Activated CD8-positive, alpha-beta memory T cell treated with anti-CD3 and anti-CD28 coated beads for 24 hours (primary cell): ENCODE results near the gene OR51T1.
"Not testable (repeated sequence)": the region's sequence is repeated elsewhere in the genome, so short reads cannot be mapped to it uniquely, and the experiment has no call there.

Experiments used
- DNase-seq: peaks from one replicate; pipeline ENCODE4 v3.0.0-alpha.2; 2020

OR51T1 gene, protein sequence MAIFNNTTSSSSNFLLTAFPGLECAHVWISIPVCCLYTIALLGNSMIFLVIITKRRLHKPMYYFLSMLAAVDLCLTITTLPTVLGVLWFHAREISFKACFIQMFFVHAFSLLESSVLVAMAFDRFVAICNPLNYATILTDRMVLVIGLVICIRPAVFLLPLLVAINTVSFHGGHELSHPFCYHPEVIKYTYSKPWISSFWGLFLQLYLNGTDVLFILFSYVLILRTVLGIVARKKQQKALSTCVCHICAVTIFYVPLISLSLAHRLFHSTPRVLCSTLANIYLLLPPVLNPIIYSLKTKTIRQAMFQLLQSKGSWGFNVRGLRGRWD

DNA sequence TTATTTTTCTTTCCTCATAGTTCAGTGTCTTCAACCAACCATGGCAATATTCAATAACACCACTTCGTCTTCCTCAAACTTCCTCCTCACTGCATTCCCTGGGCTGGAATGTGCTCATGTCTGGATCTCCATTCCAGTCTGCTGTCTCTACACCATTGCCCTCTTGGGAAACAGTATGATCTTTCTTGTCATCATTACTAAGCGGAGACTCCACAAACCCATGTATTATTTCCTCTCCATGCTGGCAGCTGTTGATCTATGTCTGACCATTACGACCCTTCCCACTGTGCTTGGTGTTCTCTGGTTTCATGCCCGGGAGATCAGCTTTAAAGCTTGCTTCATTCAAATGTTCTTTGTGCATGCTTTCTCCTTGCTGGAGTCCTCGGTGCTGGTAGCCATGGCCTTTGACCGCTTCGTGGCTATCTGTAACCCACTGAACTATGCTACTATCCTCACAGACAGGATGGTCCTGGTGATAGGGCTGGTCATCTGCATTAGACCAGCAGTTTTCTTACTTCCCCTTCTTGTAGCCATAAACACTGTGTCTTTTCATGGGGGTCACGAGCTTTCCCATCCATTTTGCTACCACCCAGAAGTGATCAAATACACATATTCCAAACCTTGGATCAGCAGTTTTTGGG, at the start of gene OR51T1:
Gene OR51T1 (plus strand): TSS at position 41 of the 641 bp plus-strand sequence. CDS start 0 bp downstream, at position 41.
- no peak for DNase-seq

DNA sequence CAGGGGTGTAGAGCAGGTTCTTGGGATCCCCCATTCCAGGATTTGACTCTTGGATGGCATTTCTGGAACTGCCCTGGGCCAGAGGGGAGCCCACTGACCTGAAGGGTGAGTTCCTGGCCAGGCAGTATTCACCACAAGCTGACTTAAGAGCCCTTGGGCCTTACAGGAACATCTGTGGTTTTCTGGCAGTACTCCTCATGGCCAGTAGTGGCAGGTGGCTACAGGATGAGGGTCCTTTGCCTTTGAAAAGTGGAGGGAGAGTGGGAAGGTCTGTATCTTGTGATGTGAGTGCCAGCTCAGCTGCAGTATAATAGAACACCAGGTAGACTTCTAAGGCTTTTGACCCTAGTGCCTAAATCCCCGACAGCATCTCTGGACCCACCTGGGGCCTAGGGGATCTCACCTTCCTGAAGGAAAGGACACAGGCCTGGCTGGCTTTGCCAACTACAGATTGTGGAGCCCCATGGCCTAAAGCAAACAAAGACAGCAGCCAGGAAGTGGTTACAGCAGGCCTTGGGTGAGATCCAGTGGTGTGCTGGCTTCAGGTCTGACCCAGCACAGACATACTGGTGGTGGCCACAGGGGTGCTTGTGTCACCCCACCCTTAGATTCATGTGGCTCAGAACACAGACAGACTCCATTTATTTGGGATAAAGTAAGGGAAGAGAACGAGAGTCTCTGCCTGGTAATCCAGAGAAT, 41.7 kb upstream of the OR51T1 start:
- DNase-seq = no peak

DNA sequence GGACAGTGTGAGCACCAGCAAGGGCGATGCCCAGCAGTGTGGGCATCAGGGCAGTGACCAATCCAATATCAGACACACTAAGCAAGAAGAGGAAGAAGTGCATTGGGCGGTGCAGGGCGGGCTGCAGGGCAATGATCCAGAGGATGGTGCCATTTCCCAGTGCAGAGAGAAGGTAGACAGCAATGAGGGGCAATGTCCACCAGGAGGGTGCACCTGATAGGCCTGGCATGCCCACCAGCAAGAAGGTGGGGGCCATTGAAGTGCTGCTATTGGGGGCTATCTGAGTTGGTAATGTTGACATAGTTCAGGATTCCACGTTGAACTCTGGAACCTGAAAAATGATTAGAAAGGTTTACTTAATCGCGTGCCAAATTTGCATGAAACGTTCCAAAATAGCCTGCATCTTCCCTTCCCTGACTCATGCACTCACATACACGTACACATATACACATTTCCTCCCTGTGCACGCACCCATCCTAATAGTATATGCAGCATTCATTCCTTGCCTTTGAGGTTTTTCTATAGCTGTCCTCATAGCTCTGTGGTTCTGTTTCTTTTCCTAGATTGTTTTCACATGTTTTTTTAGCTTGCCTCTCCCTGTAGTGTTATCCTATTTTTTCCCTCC, 32.7 kb upstream of the OR51T1 start, which contains the start of gene OR51S1:
Gene OR51S1 (minus strand): TSS at position 301 of the 625 bp plus-strand sequence. CDS start 0 bp downstream, at position 301.
- no peak for DNase-seq

DNA sequence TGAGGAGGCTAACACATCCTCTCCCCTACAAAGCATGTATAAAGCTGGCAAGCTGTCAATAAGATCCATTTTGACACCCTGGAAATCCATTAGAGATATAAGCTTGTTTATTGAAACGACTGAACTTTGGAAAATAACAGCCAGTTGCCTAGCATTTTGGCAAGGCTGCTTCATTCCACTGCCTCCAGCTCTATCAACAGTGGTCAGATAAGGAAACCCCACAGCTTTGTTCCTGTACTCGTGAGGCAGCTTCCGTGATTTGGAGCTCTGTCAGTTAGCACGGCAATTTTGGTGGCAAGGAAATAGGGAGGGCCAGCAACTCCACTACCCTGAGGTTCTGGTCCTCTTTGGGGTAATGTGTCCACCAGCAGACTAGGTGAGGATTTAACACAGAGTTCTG, 30.7 kb upstream of the OR51T1 start:
- DNase-seq = no peak

DNA sequence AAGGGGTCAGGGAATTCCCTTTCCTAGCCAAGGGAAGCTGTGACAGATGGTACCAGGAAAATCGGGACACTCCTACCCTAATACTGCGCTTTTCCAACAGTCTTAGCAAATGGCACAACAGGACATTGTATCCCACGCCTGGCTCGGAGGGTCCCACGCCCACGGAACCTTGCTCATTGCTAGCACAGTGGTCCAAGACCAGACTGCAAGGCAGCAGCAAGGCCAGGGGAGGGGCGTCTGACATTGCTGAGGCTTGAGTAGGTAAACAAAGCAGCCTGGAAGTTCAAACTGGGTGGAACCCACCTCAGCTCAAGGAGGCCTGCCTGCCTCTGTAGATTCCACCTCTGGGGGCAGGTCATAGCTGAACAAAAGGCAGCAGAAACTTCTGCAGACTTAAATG, 27.4 kb upstream of the OR51T1 start:
- not testable (repeated sequence) for DNase-seq

DNA sequence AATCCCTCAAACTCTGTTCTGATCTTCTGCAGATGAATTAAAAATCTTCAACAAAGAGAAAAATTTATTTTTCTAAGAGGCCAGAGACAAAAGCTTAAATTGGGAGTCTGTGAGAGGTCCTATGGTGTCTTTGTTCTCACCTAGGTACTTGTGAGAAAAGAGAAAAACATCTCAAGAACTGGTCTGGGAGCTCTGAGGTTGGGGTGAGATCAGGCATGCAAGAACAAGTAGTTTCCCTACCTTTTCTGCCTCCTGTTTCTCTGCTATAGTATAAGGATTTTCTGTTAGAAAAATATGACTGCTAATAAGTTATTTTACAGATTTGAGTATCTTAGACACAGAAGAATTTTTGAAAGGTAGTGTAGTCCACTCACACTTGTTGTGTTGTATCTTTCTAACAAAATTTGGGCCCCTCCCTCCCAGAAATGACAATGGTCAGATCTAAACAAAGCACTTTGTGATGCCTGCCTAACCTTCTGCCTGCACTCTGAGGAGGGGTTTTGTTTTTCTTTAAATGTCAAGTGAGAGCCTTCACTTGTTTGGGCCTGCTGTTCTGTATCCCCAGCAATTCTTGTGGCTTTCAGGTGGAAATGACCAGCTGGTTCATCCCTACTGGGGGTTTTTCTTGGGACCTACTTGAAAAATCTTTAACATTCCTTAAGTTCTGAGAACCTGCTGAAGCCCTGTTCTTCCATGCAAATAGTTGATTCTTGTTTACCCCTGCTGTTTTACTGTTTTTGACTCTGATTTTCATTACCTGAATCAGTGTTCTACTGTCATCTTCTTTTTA, 19.1 kb upstream of the OR51T1 start:
- no peak for DNase-seq

DNA sequence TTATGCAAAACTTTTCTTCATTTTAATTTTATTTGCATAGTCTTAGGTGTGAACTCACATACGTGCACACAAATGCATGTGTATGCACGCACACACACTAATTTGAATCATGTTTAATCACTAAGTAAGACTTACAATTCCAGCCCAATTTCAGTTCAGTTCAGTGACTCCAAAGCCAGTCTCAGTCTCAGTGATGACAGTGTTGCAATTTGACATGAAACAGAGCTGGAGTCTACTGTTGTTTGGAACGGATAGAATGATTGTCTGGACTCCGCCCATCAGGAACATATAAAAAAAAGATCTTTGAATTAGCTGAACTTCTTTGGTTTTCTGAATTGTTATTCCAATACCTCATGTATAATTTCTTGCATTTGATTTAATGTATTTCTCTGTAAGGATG, 17.8 kb upstream of the OR51T1 start:
- DNase-seq = no peak

DNA sequence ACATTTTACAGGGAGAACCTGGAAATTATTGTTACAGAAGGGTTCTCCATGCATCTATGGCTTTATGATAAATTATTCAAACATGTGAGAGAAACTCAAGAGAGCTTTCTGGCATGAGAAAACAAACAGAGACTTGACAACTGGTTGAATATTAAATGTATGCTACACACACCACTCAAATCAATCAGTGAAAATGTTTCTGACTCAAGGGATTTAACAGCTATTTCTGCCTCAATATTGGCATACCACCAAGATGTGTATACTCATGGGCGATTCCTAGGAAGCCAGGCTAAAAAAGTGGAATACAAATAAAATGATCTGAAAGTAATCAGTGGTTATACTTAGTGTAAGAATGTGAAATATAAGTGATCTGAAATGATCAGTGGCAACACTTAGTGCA, 15.8 kb upstream of the OR51T1 start:
- no peak for DNase-seq

DNA sequence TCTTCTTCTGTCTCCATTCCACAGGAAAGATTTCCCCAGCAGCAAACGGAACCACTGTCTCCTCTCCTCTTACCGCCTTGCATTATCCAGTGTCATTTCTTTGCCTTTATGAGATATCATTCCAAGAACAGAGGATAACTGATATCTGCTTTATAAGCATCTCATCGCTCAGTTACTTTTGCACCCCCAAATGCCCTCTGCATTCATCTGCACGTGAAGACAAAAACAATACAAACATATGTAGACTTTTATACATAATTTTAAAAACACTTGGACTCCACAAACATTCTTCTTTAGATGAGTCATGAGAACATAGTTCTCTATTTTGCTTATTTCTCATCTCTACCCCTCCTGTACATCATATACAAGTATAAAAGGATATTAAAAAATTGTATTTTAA, 512 bp upstream of the OR51T1 start:
- DNase-seq = no peak

DNA sequence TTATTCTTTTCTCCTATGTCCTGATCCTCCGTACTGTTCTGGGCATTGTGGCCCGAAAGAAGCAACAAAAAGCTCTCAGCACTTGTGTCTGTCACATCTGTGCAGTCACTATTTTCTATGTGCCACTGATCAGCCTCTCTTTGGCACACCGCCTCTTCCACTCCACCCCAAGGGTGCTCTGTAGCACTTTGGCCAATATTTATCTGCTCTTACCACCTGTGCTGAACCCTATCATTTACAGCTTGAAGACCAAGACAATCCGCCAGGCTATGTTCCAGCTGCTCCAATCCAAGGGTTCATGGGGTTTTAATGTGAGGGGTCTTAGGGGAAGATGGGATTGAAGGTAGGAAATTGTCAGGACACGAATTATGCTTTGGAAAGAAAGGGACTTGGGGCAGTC, 843 bp downstream of the OR51T1 start:
- no peak for DNase-seq

DNA sequence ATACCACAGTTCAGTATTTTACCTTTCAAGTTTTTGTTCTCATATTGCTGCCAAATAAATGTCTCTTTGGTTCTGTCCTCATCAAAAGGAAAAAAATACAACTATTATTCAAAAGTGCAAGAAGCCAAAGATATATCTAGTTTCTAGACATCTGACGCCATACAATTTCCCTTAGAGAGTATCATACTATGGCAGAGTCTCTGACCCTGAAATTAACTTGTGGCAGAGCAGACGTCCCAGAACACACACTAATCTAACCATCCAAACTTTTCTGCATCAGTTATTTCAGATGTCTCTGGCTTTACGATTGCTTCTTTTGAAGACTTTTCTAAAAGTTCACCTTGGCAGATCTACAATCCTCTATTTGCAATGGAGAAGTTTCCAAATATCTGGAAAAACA, 2.7 kb downstream of the OR51T1 start:
- DNase-seq = no peak

DNA sequence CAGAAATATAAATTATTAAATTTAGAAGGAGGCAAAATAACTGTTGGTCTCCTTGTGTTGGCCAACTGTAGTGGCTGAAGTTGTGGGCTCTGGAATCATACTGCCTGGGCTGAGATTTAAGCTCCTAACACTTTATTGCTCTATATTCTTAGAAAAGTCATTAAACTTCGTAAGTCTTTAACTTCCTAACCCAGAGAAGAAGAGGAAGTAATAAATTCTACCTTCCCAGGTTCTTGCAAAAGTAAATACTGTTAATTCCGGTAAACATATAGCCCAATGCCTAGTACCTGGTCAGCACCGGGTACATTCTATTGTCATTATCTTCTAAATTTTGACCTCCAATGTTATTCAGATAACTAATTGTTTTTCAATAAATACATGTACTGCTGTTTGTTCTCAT, 4.5 kb downstream of the OR51T1 start:
- DNase-seq = no peak

DNA sequence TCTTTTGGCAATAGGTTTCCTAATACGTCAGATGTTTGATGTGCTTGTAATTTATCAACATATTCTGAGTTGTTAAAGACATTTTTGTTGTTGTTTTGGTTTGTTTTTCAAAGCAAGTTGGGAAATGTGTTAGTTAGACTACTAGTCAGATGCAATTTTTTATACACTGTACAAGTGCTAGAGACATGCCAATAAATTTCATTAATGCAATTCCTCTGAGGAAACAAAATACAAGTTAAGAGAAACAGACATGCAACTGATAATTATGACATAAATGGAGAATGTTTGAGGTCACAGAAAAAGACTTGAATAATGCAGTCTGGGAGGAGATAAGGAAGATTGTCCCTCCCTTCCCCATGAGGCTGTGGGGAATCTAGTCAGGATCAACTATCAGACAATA, 5.9 kb downstream of the OR51T1 start:
- DNase-seq = no peak

DNA sequence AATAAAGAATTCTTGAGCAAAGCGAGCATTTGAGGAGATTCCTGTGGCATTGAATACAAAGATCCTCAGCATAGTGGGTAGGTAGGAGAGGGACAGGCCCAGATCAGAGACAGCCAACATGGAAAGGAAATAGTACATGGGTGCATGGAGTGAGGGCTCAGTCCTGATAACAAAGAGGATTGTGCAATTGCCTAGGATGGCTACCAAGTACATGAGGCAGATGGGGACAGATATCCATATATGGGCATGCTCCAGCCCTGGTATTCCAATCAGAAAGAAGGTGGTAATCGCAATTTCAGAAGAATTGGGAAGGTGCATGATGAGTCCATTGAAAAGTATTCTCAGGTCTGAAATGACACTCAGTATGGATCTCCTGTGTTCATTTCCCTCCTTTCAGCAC, 8.6 kb downstream of the OR51T1 start:
- no peak for DNase-seq

DNA sequence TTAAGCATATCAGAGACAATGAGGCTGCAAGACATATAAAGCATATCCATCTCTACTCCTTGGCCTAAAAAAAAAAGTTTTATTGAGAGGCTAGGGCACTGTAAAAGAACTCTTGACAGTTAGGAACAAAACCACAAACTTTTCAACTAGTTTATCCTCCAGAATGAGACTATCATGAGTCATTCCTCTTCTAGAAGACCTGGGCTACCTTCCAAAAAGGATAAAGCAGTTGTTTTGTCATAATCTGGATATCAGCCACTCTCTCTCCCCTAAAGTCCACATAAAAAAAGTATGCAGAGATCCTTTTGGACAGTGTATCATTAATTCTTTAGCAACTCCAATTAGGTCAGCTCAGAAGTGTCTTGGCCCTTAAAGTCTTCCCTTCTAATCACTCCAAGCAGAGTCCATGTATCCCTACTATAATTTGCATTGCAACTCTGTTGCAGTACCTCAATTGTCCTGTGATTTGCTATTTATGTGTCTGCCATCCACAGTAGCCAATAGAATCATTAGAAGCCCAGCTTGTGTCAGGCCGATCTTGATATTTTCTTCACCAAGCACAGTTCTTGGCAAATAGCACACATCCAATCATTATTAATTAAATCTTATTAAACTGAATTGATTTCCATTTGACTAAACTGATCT, 10.4 kb downstream of the OR51T1 start:
- DNase-seq = no peak

DNA sequence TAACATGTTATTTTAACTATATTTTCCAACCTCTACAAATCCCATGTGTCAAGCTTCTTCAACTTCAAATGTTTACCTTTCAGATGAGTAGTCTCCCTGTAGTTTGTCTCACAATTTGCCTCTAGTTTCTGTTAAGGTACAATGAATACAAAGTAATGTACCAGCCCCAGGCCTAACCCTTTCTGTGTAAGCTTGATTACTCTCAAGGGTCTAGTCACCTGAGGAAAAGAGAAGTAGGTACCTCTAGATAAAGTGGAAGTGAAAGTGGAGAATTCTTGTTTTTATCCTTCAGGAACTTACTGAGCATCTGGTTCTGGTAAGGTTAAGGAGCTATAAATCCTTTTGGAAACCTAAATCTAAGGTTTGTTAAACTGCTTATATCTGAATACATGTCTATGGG, 21.8 kb downstream of the OR51T1 start, which contains the start of gene OR51A7:
Gene OR51A7 (plus strand): TSS at position 300 of the 400 bp plus-strand sequence. CDS start 3,587 bp downstream, outside the sequence.
- no peak for DNase-seq

DNA sequence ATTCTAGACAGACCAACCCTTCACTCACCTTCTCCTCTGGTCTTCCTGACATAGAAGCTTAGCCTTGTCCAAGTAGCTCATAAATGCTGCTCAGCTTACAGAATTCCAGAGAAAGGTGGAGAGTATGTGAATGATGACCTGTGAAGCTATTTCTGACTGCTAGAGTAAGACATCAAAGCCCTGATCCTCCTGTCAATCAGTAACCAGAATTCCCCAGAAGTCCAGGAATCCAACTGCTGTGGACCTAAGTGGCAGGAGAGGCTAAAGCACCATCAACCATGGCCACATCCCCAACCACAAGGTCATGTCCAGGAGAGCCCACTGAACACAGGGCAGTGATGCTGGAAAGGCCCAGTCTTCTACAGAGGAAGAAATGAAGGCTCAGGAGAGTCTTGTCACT, 34.9 kb downstream of the OR51T1 start:
- DNase-seq = no peak

DNA sequence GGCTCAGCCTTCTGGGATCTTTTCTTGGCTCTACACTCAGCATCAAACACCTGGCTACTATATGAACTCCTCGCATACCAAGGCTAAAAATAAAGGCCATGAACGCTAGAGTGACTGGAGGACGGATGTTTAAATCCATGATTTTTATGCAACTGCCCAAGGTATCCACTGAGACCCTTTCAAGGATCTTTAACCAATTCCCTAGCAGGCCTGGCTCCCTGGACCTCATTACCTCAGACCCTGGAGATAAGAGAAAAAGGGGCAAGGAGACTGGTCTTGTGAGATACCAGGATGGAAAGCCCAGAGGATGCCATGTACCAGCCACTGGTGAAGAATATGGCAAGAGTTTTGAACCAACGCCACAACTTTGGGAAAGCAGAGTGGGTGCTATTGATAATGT, 37.5 kb downstream of the OR51T1 start, which contains the start of gene OR51G2:
Gene OR51G2 (minus strand): TSS at position 101 of the 400 bp plus-strand sequence. CDS start 3,687 bp downstream, outside the sequence.
- DNase-seq = no peak

DNA sequence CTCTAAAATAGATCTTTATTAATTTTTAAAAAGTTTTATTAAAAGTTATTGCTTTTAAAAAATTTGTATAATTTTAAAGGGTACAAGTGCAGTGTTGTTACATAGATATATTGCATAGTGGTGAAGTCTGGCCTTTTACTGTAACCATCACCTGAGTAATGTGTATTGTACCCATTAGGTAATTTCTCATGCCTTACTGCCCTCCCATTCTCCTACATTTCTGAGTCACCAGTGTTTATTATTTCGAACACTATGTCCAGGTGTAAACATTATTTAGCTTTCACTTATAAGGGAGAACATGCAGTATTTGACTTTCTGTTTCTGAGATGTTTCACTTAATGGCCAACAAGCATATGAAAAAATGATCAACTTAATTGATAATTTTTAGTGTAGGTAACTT, 40.1 kb downstream of the OR51T1 start:
- DNase-seq = no peak

DNA sequence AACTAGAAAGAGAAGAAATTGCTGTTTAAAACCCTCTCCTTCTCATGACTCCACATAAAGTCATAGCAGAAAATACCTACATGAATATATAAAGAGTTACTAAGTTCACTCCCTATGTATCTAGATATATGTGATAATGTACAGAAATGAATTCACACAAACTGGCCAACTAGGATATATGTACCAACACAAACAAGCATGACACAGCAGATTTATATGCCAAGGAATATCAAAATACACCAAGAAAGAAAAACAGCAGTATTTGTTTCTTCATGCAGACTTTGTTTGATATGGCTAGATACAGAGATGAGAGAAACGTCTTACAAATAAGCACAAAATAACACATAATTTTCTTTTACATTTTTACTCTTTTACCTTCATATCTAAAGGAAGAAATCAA, 40.6 kb downstream of the OR51T1 start:
- DNase-seq = no peak

DNA sequence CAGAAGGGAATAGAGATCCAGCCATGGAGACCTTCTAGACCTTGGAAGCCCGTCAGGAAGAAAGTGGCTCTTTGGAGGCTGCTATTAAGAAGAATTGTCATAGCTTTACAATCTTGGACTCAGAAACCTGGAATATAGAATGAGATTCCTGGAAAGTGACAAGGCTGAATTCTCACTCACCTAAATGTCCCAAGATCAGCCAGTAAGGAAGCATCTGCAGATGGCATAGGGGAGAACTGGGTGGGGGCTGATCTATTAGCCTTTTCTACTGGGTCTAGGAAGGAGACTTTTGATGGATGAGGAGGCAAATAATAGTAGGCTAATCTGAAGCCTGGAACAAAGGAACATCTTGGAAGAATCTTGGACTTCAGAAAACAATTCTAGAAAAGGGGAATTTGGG, 42.5 kb downstream of the OR51T1 start, which contains the start of gene OR51G1:
Gene OR51G1 (minus strand): TSS at position 101 of the 400 bp plus-strand sequence. CDS start 0 bp downstream, at position 101.
- DNase-seq = no peak

DNA sequence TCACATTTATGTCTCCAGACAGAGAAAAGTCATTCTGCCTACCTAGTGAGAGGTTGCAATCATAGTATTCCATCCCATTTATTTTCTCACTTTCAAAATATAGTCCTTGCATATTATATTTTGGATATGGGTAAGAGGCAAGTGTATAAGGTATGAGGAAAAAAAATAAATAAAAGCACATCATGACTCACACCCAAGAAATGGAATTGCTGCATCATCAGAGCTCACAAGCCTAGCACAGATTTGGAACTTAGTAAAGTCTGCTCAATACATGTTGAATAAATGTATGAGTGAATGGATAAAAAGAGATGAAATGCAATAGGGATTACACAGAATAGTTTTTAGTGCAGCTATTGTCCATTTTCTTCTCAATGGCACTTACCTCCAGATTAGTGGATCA, 44.9 kb downstream of the OR51T1 start:
- no peak for DNase-seq
